HepG2 (cell line): ENCODE measurements around the gene POLR2H. TPM values are rescaled to one million over a fixed set of nuclear protein-coding genes. Genes with fewer than 3 reads are reported as not detected.

Experiments used
- GABPA ChIP-seq, 2 experiments: IDR thresholded peaks; 2 replicates each; pipeline ENCODE4 v1.6.1; 2011 to 2016; ENCODE audit warnings: low read depth in 2 of 2, low read length in 1 of 2, missing biosample characterization in 1 of 2, missing genetic modification characterization in 1 of 2
- GABPB1 ChIP-seq: IDR thresholded peaks from 2 replicates; pipeline ENCODE4 v1.6.1; 2016; ENCODE audit warnings: mild to moderate bottlenecking, missing genetic modification reagents, moderate library complexity, missing compliant biosample characterization
- HNRNPLL ChIP-seq: fragments of 200-400 bp; formaldehyde crosslinking; IDR thresholded peaks from 2 replicates; pipeline ENCODE4 v1.6.1; 2017; ENCODE audit warnings: mild to moderate bottlenecking, low read depth, low read length; ENCODE audit not compliant: poor library complexity, severe bottlenecking
- KDM2A ChIP-seq: sonication (generic); formaldehyde crosslinking; IDR thresholded peaks from 2 replicates; pipeline ENCODE4 v1.4.0; 2020; ENCODE audit warnings: low read depth, missing genetic modification reagents, borderline replicate concordance
- PBX2 ChIP-seq: IDR thresholded peaks from 2 replicates; pipeline ENCODE4 v1.6.1; 2016; ENCODE audit warnings: control low read depth
- PHF21A ChIP-seq: sonication (generic); formaldehyde crosslinking; IDR thresholded peaks from 2 replicates; pipeline ENCODE4 v1.5.0; 2020; ENCODE audit warnings: mild to moderate bottlenecking, missing genetic modification reagents
- RBFOX2 ChIP-seq: fragments of 200-400 bp; formaldehyde crosslinking; IDR thresholded peaks from 2 replicates; pipeline ENCODE4 v1.6.1; 2017; ENCODE audit warnings: low read depth, mild to moderate bottlenecking, low read length
- SIN3B ChIP-seq: fragments of 150-350 bp; IDR thresholded peaks from 2 replicates; pipeline ENCODE4 v1.6.1; 2014; ENCODE audit warnings: low read length
- SMARCE1 ChIP-seq: fragments of 450-650 bp; IDR thresholded peaks from 2 replicates; pipeline ENCODE4 v1.6.1; 2017; ENCODE audit warnings: borderline replicate concordance
- THAP8 ChIP-seq: sonication (generic); formaldehyde crosslinking; IDR thresholded peaks from 2 replicates; pipeline ENCODE4 v1.5.1; 2020; ENCODE audit warnings: missing genetic modification reagents, mild to moderate bottlenecking, borderline replicate concordance
- USF2 ChIP-seq, 2 experiments: sonication (generic) in 1 of 2; formaldehyde crosslinking in 1 of 2; IDR thresholded peaks; 2 replicates each; pipeline versions ENCODE4 v1.5.1 to v1.6.1; 2011 to 2020; ENCODE audit warnings: borderline replicate concordance in 1 of 2, low read depth in 1 of 2, low read length in 1 of 2, mild to moderate bottlenecking in 1 of 2, missing genetic modification reagents in 1 of 2, moderate library complexity in 1 of 2
- ZFAT ChIP-seq: sonication (generic); formaldehyde crosslinking; conservative IDR thresholded peaks from 2 replicates; pipeline ENCODE4 v1.8.1; 2023; ENCODE audit warnings: missing genetic modification reagents, inconsistent platforms
- ZFY ChIP-seq: sonication (generic); formaldehyde crosslinking; IDR thresholded peaks from 2 replicates; pipeline ENCODE4 v1.4.0; 2020; ENCODE audit warnings: missing genetic modification reagents
- ZNF619 ChIP-seq: sonication (generic); formaldehyde crosslinking; IDR thresholded peaks from 2 replicates; pipeline ENCODE4 v1.4.0; 2020; ENCODE audit warnings: mild to moderate bottlenecking, missing genetic modification reagents
- polyA plus RNA-seq, 8 experiments: library from polyadenylated mRNA; depleted of rRNA in 3 of 8; stranded (reverse) in 7 of 8; unstranded in 1 of 8; fragments of >200 nt; fragmentation: Illumina TruSeq in 4 of 8; extraction: Trizol in 4 of 8; gene quantifications; 2 replicates each; pipeline versions ENCODE4 v1.2.1 to v1.2.3, GENCODE V29; 2011 to 2016; ENCODE audit warnings: low read depth in 4 of 8, missing spikeins in 1 of 8, mixed read lengths in 1 of 8; ENCODE audit not compliant: insufficient read depth in 1 of 8
- total RNA-seq, 5 experiments: library from RNA; depleted of rRNA; stranded (reverse); fragments of >200 nt; fragmentation: Illumina TruSeq; extraction: Trizol; gene quantifications; 2 replicates each; pipeline ENCODE4 v1.2.3, GENCODE V29; 2016; ENCODE audit warnings: low read depth in 1 of 5
- TF ChIP-seq, protein P1 (sequence below): sonication (generic); formaldehyde crosslinking; IDR thresholded peaks from 2 replicates; pipeline ENCODE4 v1.8.1; 2023; ENCODE audit warnings: mild to moderate bottlenecking, missing genetic modification reagents
- TF ChIP-seq, protein P2 (sequence below): sonication (generic); formaldehyde crosslinking; IDR thresholded peaks from 2 replicates; pipeline ENCODE4 v1.5.1; 2020; ENCODE audit warnings: mild to moderate bottlenecking, moderate library complexity, missing genetic modification reagents
- TF ChIP-seq, protein P3 (sequence below): sonication (generic); formaldehyde crosslinking; IDR thresholded peaks from 2 replicates; pipeline ENCODE4 v1.4.0; 2020; ENCODE audit warnings: missing genetic modification reagents

Gene POLR2H
- total and polyA plus RNA-seq, 2 of the 13 experiments (the other 11 are each of a cell fraction or from before 2014, with no cell fraction given), result 118 to 194 TPM

DNA sequence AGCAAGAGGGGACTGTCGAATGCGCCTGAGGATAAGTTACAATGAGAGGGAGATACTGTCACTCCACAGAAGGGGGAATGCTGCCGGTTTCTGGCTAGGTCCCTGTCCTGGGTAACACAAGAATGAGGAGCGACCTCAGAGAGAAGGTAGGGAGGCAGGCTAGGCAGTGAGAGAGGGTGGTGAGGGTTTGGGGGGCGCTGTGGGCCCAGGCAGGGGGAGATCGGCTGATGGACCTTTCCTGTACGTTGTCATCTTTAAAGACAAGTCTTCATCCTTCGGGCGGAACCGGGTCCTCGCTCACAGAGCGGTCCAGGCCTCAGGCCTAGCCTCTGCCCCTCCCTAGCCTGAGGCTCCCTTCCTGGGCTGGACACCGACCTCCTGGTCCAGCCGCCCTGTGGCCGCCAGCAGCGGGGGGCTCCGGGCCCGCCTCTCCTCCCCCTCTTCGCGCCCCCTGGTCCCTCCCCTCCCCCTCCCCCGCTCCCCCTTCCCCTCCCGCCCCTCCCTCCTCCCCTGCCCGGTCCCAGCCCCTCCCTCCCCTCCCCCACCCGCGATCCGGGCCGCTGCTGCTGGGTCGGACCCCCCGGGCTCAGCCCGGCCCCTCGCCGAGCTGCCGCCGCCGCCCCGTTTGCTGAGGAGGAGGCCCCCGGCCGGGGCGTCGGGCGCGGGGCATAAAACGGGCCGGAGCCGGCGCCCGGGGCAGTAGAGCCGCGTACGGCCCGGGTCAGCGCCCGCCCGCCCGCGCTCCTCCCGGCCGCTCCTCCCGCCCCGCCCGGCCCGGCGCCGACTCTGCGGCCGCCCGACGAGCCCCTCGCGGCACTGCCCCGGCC is 18.1 kb downstream of the POLR2H start, which contains the start of gene CHRD (continued):
- TF ChIP-seq, protein P1, sequence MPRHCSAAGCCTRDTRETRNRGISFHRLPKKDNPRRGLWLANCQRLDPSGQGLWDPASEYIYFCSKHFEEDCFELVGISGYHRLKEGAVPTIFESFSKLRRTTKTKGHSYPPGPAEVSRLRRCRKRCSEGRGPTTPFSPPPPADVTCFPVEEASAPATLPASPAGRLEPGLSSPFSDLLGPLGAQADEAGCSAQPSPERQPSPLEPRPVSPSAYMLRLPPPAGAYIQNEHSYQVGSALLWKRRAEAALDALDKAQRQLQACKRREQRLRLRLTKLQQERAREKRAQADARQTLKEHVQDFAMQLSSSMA (CRISPR knock-in tag), result no peak
- TF ChIP-seq PHF21A (CRISPR knock-in tag) (no peak), RBFOX2 (peak; percentile 69), GABPA (IDR thresholded peaks at IDR 0.05; ENCODE audit: low read depth, low read length) (no peak), GABPA (CRISPR knock-in tag; IDR thresholded peaks at IDR 0.05; ENCODE audit: low read depth) (no peak), SIN3B (no peak), USF2 (IDR thresholded peaks at IDR 0.05; ENCODE audit: low read depth, low read length) (no peak), USF2 (CRISPR knock-in tag; IDR thresholded peaks at IDR 0.05; ENCODE audit: borderline replicate concordance) (no peak), HNRNPLL (no peak), KDM2A (CRISPR knock-in tag) (peak; percentile 59; the same call in 1 of the 2 replicates), ZNF619 (CRISPR knock-in tag) (no peak), GABPB1 (CRISPR knock-in tag) (peak; percentile 47), PBX2 (CRISPR knock-in tag) (no peak), SMARCE1 (no peak), ZFAT (CRISPR knock-in tag) (no peak), ZFY (CRISPR knock-in tag) (peak; percentile 78), THAP8 (no peak)
- TF ChIP-seq, protein P2, sequence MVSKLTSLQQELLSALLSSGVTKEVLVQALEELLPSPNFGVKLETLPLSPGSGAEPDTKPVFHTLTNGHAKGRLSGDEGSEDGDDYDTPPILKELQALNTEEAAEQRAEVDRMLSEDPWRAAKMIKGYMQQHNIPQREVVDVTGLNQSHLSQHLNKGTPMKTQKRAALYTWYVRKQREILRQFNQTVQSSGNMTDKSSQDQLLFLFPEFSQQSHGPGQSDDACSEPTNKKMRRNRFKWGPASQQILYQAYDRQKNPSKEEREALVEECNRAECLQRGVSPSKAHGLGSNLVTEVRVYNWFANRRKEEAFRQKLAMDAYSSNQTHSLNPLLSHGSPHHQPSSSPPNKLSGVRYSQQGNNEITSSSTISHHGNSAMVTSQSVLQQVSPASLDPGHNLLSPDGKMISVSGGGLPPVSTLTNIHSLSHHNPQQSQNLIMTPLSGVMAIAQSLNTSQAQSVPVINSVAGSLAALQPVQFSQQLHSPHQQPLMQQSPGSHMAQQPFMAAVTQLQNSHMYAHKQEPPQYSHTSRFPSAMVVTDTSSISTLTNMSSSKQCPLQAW, result 0 out of 2 replicates have a peak, but pooled peaks have one; percentile 4
- TF ChIP-seq, protein P3, sequence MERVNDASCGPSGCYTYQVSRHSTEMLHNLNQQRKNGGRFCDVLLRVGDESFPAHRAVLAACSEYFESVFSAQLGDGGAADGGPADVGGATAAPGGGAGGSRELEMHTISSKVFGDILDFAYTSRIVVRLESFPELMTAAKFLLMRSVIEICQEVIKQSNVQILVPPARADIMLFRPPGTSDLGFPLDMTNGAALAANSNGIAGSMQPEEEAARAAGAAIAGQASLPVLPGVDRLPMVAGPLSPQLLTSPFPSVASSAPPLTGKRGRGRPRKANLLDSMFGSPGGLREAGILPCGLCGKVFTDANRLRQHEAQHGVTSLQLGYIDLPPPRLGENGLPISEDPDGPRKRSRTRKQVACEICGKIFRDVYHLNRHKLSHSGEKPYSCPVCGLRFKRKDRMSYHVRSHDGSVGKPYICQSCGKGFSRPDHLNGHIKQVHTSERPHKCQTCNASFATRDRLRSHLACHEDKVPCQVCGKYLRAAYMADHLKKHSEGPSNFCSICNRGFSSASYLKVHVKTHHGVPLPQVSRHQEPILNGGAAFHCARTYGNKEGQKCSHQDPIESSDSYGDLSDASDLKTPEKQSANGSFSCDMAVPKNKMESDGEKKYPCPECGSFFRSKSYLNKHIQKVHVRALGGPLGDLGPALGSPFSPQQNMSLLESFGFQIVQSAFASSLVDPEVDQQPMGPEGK (CRISPR knock-in tag), result peak; percentile 69; the same call in 1 of the 2 replicates
